Neural progenitor cell (in vitro differentiated cells): Measurements from ENCODE around the gene WDR72. TPM values are rescaled to one million over a fixed set of nuclear protein-coding genes. Genes with fewer than 3 reads are reported as not detected.

Experiments
- DNase-seq: peaks from one replicate; pipeline ENCODE4 v3.0.0-alpha.2; 2016; ENCODE audit warnings: low spot score
- H2AFZ ChIP-seq: fragments of 200-600 bp; sonication (generic); replicated peaks from 2 replicates; pipeline ENCODE4 v1.6.1; 2016; ENCODE audit warnings: antibody characterized with exemption
- H3F3A ChIP-seq: fragments of 200-600 bp; sonication (generic); 2 replicates; pipeline ENCODE4 v1.6.1; 2016; ENCODE audit warnings: antibody characterized with exemption, low read depth
- H3K27ac ChIP-seq: fragments of 200-600 bp; sonication (generic); 2 replicates; pipeline ENCODE4 v1.5.1; 2016; ENCODE audit warnings: mild to moderate bottlenecking
- H3K27me3 ChIP-seq: fragments of 200-600 bp; sonication (generic); 2 replicates; pipeline ENCODE4 v1.6.1; 2016; ENCODE audit warnings: mild to moderate bottlenecking, moderate library complexity
- H3K36me3 ChIP-seq: fragments of 200-600 bp; sonication (generic); 2 replicates; pipeline ENCODE4 v1.5.1; 2016
- H3K4me1 ChIP-seq: fragments of 200-600 bp; sonication (generic); 2 replicates; pipeline ENCODE4 v1.6.1; 2016; ENCODE audit warnings: mixed run types
- H3K4me2 ChIP-seq: fragments of 200-600 bp; sonication (generic); 2 replicates; pipeline ENCODE4 v1.6.1; 2016
- H3K4me3 ChIP-seq: fragments of 200-600 bp; sonication (generic); 2 replicates; pipeline ENCODE4 v1.5.1; 2016
- H3K79me2 ChIP-seq: fragments of 200-600 bp; sonication (generic); 2 replicates; pipeline ENCODE4 v1.6.1; 2016; ENCODE audit warnings: low read depth
- H3K9ac ChIP-seq: fragments of 200-600 bp; sonication (generic); 2 replicates; pipeline ENCODE4 v1.6.1; 2016
- H3K9me3 ChIP-seq: fragments of 200-600 bp; sonication (generic); 2 replicates; pipeline ENCODE4 v1.5.1; 2016; ENCODE audit warnings: low read depth
- H4K20me1 ChIP-seq: fragments of 200-600 bp; sonication (generic); 2 replicates; pipeline ENCODE4 v1.6.1; 2016; ENCODE audit warnings: low read depth
- H3K27ac Mint-ChIP-seq: 3 replicates; pipeline ENCODE4 v1.8.0; 2021; ENCODE audit warnings: mixed read lengths
- H3K27me3 Mint-ChIP-seq: 2 replicates; pipeline ENCODE4 v1.8.0; 2022; ENCODE audit warnings: low read depth, mild to moderate bottlenecking, inconsistent platforms, moderate library complexity, mixed read lengths; ENCODE audit not compliant: insufficient read depth
- H3K36me3 Mint-ChIP-seq: 3 replicates; pipeline ENCODE4 v1.8.0; 2021; ENCODE audit warnings: mixed read lengths
- H3K4me1 Mint-ChIP-seq: 3 replicates; pipeline ENCODE4 v1.8.0; 2021; ENCODE audit warnings: mixed read lengths
- H3K4me3 Mint-ChIP-seq: 3 replicates; pipeline ENCODE4 v1.8.0; 2021; ENCODE audit warnings: mild to moderate bottlenecking, moderate library complexity, mixed read lengths
- H3K9me3 Mint-ChIP-seq: 3 replicates; pipeline ENCODE4 v1.8.0; 2020; ENCODE audit warnings: mixed read lengths
- EZH2 ChIP-seq: fragments of 200-600 bp; sonication (generic); IDR thresholded peaks from 2 replicates; pipeline ENCODE4 v1.6.1; 2017; ENCODE audit warnings: antibody characterized with exemption, mild to moderate bottlenecking, moderate library complexity
- EZH2phosphoT487 ChIP-seq: fragments of 200-600 bp; sonication (generic); IDR thresholded peaks from 2 replicates; pipeline ENCODE4 v1.6.1; 2017; ENCODE audit warnings: antibody characterized with exemption
- total RNA-seq: library from RNA; depleted of rRNA; stranded (reverse); fragments of >200 nt; gene quantifications from 2 replicates; pipeline ENCODE4 v1.2.3, GENCODE V29; 2015; ENCODE audit warnings: low replicate concordance
- TF ChIP-seq, protein P1 (sequence below): fragments of 200-600 bp; sonication (generic); IDR thresholded peaks from 2 replicates; pipeline ENCODE4 v1.5.1; 2017; ENCODE audit warnings: antibody characterized with exemption, mild to moderate bottlenecking

The WDR72 gene
- total RNA-seq, 1 donor from 2014 or later = 4.6 TPM

DNA sequence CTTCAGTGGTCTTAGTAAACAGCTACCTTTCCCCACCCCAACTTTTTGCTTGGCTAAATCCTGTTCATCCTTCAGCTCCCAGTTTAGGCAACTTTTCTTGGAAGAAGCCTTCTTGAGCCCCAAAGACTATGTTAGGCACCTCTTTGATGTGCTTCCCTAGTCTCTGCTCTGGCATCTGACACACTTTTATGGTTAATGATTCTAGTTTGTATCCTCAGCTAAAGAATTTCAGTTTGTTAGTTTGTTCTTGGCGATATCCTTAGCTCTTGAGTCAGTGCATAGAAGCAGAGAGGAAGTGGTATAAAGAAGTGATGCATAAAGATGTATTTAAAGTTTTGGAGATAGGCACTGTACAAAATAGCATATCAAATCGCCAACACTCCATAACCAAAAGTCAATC, 168.4 kb downstream of the WDR72 start:
- Histone ChIP-seq H2AFZ (no peak overlapping the region), H3K4me2 (no peak overlapping the region), H3K27me3 (no peaks in the 10 kb centered on the region), H3K4me3 (no peak overlapping the region), H3K4me1 (peaks cover 4% of the 10 kb centered on the region), H3K9ac (no peak overlapping the region), H4K20me1 (no peaks in the 10 kb centered on the region), H3K27ac (no peak overlapping the region), H3F3A (no peaks in the 10 kb centered on the region), H3K9me3 (no peaks in the 10 kb centered on the region), H3K79me2 (no peaks in the 10 kb centered on the region), H3K36me3 (no peaks in the 10 kb centered on the region)
- Mint-ChIP-seq H3K27me3 (peaks cover 2% of the 10 kb centered on the region), H3K4me1 (peaks cover 13% of the 10 kb centered on the region), H3K9me3 (no peaks in the 10 kb centered on the region), H3K4me3 (no peak overlapping the region), H3K36me3 (no peaks in the 10 kb centered on the region), H3K27ac (no peak overlapping the region)
- TF ChIP-seq, protein P1, sequence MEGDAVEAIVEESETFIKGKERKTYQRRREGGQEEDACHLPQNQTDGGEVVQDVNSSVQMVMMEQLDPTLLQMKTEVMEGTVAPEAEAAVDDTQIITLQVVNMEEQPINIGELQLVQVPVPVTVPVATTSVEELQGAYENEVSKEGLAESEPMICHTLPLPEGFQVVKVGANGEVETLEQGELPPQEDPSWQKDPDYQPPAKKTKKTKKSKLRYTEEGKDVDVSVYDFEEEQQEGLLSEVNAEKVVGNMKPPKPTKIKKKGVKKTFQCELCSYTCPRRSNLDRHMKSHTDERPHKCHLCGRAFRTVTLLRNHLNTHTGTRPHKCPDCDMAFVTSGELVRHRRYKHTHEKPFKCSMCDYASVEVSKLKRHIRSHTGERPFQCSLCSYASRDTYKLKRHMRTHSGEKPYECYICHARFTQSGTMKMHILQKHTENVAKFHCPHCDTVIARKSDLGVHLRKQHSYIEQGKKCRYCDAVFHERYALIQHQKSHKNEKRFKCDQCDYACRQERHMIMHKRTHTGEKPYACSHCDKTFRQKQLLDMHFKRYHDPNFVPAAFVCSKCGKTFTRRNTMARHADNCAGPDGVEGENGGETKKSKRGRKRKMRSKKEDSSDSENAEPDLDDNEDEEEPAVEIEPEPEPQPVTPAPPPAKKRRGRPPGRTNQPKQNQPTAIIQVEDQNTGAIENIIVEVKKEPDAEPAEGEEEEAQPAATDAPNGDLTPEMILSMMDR = no peak
- TF ChIP-seq EZH2phosphoT487 (no peak), EZH2 (no peak)
- no peak for DNase-seq

DNA sequence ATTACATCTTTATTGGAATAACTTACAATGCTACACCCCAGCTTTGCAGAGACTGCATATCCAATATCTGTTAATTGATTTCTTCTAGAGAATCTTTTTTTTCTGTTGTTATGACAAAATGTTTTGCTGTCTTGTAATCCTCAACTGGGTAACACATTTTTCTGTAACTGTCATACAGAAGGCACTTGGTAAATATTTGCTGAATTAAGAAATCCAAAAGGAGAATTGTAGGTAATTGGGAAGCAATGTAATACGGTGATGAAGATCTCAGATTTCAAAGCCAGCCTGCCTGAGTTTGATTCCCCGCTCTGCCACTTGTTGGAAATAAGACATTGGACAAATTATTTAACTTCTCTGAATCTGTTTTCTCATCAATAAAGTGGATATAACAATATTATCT, 169.1 kb downstream of the WDR72 start:
- Histone ChIP-seq H3K27me3 (no peaks in the 10 kb centered on the region), H4K20me1 (no peaks in the 10 kb centered on the region), H3K4me2 (no peak overlapping the region), H3K4me1 (peaks cover 4% of the 10 kb centered on the region), H3K79me2 (no peaks in the 10 kb centered on the region), H3K36me3 (no peaks in the 10 kb centered on the region), H3K4me3 (no peak overlapping the region), H2AFZ (no peak overlapping the region), H3F3A (no peaks in the 10 kb centered on the region), H3K27ac (no peak overlapping the region), H3K9ac (no peak overlapping the region), H3K9me3 (no peaks in the 10 kb centered on the region)
- peaks cover 3% of the 10 kb centered on the region for H3K9me3 Mint-ChIP-seq
- H3K36me3 Mint-ChIP-seq = no peaks in the 10 kb centered on the region
- H3K27ac Mint-ChIP-seq = no peak overlapping the region
- TF ChIP-seq EZH2 = no peak
- no peak for TF ChIP-seq EZH2phosphoT487
- TF ChIP-seq, protein P1 = no peak
- DNase-seq = no peak
- H3K27me3 Mint-ChIP-seq = peaks cover 2% of the 10 kb centered on the region
- no peak overlapping the region for H3K4me3 Mint-ChIP-seq
- peaks cover 13% of the 10 kb centered on the region for H3K4me1 Mint-ChIP-seq

DNA sequence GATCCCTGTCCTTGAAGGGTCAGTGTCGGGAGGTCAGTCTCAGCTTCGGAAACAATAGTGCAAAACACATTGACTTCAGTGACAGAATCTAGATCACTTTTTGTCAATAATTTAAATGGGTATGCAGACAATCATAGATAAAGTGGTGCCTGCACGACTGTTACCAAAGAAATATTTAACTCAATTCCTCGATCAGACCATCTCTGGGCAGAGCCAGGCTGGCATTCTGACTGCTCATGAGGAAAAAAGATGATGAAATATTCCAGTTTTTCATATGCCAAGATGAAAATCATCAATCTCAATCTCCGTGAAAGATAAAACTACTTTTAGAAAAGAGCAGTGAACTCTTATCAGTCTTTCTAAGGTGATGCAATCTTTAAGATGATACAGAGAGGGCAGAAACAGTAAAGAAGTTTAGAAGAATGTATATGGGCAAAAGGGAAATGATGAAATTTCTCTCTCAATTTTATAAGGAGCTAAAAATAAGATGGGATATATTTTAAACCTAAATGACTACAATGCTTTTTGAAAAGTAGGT, 169.9 kb downstream of the WDR72 start:
- H3K36me3 ChIP-seq = no peaks in the 10 kb centered on the region
- H2AFZ ChIP-seq = no peak overlapping the region
- no peak overlapping the region for H3K27ac ChIP-seq
- H3K4me3 Mint-ChIP-seq = no peak overlapping the region
- H3K9me3 ChIP-seq = no peaks in the 10 kb centered on the region
- H3F3A ChIP-seq = no peaks in the 10 kb centered on the region
- no peak overlapping the region for H3K27ac Mint-ChIP-seq
- TF ChIP-seq EZH2 = no peak
- TF ChIP-seq, protein P1 = no peak
- no peak for TF ChIP-seq EZH2phosphoT487
- H3K4me2 ChIP-seq = no peak overlapping the region
- H3K36me3 Mint-ChIP-seq = no peaks in the 10 kb centered on the region
- H3K4me1 ChIP-seq = peaks cover 4% of the 10 kb centered on the region
- no peaks in the 10 kb centered on the region for H3K27me3 ChIP-seq
- no peak for DNase-seq
- no peaks in the 10 kb centered on the region for H3K79me2 ChIP-seq
- peaks cover 13% of the 10 kb centered on the region for H3K4me1 Mint-ChIP-seq
- H3K4me3 ChIP-seq = no peak overlapping the region
- H3K9ac ChIP-seq = no peak overlapping the region
- H3K9me3 Mint-ChIP-seq = peaks cover 4% of the 10 kb centered on the region
- peaks cover 2% of the 10 kb centered on the region for H3K27me3 Mint-ChIP-seq
- no peaks in the 10 kb centered on the region for H4K20me1 ChIP-seq
